GM12864 (cell line): ENCODE results near the gene FTCD.
"Not testable (repeated sequence)": the region's sequence is repeated elsewhere in the genome, so short reads cannot be mapped to it uniquely, and the experiment has no call there.

ENCODE experiments used
- DNase-seq: peaks from one replicate; pipeline ENCODE4 v3.0.0-alpha.2; 2011; ENCODE audit warnings: low read depth
- H3K4me3 ChIP-seq: 2 replicates; pipeline ENCODE4 v1.5.1; 2011; ENCODE audit warnings: mild to moderate bottlenecking, low read depth, low read length, control low read depth
- CTCF ChIP-seq: IDR thresholded peaks from 2 replicates; pipeline ENCODE4 v1.5.1; 2011; ENCODE audit warnings: low read depth, mild to moderate bottlenecking, moderate library complexity, low read length, control low read depth, inconsistent platforms; ENCODE audit errors: missing control alignments

FTCD gene

GRCh38 chr21:46155514-46156377 is at the start of gene FTCD:
FTCD (minus strand) TSS chr21:46155579; CDS start chr21:46155523, 56 bp downstream.
- H3K4me3 ChIP-seq: no peak within 1 kb of the TSS
- no peak for DNase-seq
- TF ChIP-seq CTCF: no peak

- no peak for DNase-seq
- TF ChIP-seq CTCF: no peak
- H3K4me3 ChIP-seq: no peak overlapping the region
Observed at GRCh38 chr21:46205166-46205565, 49.8 kb upstream of the FTCD start.

DNA sequence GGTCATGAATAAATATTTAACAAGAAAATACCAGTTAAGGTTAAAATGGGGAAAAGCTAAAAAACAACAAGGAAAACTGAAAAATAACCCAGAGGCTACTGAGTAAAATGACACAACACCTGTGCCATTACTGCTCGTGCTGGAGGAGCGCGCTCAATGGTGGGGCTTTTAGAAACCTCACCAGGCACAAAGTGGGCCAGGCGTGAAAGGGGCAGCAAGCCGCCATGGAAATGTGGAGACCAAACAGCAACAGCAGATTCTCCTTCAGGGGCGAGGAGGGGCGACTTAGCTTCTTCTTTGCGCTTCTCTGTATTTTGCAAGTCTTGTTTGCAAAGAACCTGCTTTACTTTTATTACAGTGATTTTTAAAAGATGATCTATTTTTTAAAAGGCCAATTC is 47.8 kb upstream of the FTCD start:
- no peak overlapping the region for H3K4me3 ChIP-seq
- no peak for DNase-seq
- no peak for TF ChIP-seq CTCF

GRCh38 chr21:46202592-46203202 is 47.3 kb upstream of the FTCD start:
- no peak for DNase-seq
- no peak overlapping the region for H3K4me3 ChIP-seq
- TF ChIP-seq CTCF: no peak

GRCh38 chr21:46200877-46201803 is 45.8 kb upstream of the FTCD start:
- H3K4me3 ChIP-seq, DNase-seq: not testable (repeated sequence)

- TF ChIP-seq CTCF: no peak
- DNase-seq: no peak
- H3K4me3 ChIP-seq: no peak overlapping the region
Observed at GRCh38 chr21:46199436-46200373, 44.3 kb upstream of the FTCD start.
